ENCODE measurements around the gene EIF4H. TPM values are rescaled to one million over a fixed set of nuclear protein-coding genes. Genes with fewer than 3 reads are reported as not detected.
"Not testable (repeated sequence)": the region's sequence is repeated elsewhere in the genome, so short reads cannot be mapped to it uniquely, and the experiment has no call there.

Gene EIF4H
- polyA plus RNA-seq, 3 donors: 283 to 294 (median 287) TPM

DNA sequence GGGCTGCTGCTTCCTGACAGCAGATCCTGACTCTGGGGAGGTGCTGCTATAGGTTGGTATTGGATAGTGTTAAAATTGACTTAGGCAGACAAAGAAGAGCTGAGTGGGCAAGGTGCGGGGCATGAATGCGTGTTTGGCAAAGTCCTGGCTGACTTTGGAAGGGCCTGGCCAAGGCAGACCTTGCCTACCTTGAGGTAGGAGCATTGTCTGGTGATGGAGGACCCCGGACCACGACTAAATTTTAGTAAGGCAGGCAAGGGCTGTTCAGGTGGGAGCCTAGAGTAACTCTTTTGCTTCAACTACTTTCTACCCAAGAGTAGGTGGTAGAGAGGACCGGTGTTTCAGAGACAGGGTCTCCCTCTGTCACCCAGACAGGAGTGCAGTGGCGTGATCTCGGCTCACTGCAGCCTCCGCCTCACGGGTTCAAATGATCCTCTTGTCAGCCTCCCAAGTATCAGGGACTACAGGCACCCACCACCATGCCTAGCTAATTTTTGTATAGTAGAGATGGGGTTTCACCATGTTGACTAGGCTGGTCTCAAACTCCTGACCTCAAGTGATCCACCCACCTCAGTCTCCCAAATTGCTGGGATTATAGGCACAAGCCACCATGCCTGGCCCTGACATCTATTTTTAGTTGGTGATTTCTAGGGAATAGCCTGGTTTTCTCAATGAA lies 23.4 kb downstream of the EIF4H start:
- DNase-seq (ENCODE audit: low read depth in 3 of 3, low spot score in 2 of 3): no peak

DNA sequence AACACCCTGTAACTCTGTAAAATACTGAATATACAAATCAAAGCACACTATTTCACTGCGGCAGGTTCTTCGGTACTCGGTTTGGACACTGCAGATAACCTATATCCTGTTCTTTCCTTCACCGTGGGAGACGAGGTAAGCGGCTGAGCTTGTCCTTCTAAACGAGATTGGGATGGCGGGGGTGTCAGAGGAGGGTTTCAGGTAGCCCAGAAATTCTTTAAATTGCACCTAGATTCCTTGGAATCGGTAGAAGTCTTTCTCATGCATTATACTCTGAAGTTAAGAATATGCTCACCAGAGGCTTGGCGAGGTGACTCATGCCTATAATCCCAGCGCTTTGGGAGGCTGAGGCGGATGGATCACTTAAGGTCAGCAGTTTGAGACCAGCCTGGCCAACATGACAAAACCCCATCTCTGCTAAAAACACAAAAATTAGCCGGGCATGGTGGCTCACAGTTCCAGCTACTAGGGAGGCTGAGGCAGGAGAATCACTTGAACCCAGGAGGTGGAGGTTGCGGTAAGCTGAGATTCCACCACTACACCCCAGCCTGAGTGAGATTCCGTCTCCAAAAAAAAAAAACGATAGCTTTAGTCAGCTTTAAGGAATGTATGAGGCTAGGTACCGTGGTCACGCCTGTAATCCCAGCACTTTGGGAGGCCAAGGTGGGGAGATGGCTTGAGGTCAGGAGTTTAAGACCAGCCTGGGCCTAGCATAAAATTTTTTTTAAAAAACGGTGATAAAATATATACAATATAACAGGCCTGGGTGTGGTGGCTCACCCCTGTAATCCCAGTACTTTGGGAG lies 25.6 kb downstream of the EIF4H start:
- no peak for DNase-seq (ENCODE audit: low read depth in 3 of 3, low spot score in 2 of 3)

DNA sequence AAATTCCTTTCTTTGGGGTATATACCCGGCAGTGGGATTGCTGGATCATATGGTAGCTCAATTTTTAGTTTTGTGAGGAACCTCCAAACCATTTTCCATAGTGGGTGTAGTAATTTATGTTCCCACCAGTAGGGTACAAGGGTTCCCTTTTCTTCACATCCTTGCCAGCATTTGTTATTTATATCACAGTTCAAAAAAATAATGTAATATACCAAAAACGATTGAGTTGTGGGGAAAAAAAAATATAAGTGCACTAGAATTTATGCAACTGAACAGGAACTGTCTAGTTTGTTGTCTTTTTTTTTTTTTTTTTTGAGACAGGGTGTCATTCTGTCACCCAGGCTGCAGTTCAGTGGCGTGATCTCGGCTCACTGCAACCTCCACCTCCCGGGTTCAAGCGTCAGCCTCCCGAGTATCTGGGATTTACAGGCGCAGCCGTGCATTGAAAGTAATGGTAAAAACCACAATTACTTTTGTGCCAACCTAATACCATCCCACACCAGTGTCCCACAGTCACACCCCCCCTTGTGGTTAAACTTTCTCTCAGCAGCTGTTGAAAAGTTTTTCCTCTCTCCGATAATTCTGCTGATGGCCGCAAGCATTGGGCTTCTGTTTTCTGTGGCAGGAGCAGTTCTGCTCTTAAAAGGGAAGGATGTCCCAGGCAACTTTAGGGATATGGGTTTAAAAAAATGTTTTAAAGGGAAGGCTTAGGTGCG lies 28.8 kb downstream of the EIF4H start:
- peak in 1 of 3 donors; percentile 21 for DNase-seq (ENCODE audit: low read depth in 3 of 3, low spot score in 2 of 3)

DNA sequence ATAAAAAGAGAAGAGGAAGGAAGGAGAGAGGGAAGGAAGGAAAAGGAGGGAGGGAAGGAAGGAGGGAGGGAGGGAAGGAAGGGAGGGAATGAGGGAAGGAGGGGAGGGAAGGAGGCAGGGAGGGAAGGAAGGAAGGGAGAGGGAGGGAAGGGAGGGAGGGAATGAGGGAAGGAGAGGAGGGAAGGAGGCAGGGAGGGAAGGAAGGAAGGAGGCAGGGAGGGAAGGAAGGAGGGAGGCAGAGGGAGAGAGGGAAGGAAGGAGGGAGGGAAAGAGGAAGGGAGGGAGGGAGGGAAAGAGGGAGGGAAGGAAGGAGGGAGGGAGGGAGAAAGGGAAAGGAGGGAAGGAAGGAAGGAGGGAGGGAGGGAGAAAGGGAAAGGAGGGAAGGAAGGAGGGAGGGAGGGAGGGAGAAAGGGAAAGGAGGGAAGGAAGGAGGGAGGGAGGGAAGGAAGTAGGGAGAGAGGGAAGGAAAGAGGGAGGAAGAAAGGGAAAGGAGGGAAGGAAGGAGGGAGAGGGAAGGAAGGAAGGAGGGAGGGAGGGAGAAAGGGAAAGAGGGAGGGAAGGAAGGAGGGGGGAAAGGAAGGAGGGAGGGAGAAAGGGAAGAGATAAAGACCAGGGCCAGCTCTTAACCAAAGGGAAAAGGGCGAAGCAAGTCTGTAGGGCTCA lies 29.9 kb downstream of the EIF4H start:
- DNase-seq (ENCODE audit: low read depth in 3 of 3, low spot score in 2 of 3): no peak

DNA sequence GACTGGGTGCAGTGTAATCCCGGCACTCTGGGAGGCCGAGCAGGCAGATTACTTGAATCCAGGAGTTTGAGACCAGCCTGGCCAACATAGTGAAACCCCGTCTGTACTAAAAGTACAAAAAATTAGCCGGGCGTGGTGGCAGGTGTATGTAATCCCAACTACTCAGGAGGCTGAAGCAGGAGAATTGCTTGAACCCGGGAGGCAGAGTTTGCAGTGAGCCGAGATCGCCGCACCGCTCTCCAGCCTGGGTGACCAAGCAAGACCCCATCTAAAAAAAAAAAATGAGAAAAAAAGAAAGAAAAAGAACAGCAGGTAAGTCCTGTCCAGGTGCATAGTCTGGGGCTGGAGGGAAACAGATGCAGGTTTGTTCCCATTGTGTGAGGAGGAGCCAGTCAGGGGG lies 31.9 kb downstream of the EIF4H start:
- DNase-seq (ENCODE audit: low read depth in 3 of 3, low spot score in 2 of 3): not testable (repeated sequence)

DNA sequence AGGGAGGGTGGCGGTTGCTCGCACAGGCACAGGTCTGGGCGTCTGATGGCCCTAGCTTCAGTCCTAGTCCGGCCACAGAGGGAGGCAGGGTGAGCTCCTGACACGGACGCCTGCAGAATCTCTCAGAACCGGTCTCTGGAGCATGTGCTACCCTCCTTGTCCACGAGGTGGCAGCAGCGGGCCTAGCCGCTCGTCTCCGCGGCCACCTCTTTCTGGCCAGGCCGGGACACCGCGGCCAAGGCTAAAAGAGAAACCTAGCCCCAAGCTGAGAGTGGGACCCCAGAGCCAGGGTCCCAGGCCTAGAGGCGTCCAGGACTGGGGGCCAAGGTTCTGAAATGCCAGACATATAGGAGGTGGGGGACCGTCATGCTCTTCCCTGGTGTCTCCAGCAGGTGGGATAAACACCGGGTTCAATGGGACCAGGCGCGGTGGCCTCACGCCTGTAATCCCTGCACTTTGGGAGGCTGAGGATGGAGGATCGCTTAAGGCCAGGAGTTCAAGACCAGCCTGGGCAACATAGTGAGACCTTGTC lies 32.5 kb downstream of the EIF4H start:
- DNase-seq (ENCODE audit: low read depth in 3 of 3, low spot score in 2 of 3): peak; percentile 27 to 63 (median 55)

DNA sequence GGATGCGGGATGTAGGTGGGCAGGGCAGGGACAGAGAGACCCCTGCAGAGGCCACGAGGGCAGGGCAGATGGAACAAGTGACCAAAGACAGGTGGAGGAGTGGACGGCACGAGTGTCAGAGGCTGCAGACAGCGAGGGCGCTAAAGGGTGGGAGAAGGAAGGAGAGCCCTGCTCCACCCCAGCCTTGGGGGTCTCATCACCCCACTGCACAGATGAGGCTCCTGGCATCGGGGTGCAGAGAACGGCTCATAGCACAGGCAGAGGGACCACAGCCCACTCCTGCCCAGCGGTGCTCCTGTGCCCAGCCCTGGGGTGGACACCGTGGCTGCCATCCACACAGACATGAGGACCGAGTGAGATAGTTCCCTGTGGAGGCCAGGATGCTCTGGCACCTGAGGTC lies 33.4 kb downstream of the EIF4H start:
- no peak for DNase-seq (ENCODE audit: low read depth in 3 of 3, low spot score in 2 of 3)

DNA sequence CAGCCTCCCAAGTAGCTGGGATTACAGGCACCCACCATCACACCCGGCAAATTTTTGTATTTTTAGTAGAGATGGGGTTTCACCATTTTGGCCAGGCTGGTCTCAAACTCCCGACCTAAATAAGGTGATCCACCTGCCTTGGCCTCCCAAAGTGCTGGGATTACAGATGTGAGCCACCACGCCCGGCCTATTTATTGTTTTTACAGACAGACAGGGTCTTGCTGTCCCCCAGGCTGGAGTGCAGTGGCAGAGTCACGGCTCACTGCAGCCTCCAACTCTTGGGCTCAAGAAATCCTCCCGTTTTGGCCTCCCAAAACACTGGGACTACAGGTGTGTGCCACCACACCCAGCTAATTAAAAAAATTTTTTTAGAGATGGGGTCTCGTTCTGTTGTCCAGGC lies 34.1 kb downstream of the EIF4H start:
- DNase-seq (ENCODE audit: low read depth in 3 of 3, low spot score in 2 of 3): not testable (repeated sequence)

DNA sequence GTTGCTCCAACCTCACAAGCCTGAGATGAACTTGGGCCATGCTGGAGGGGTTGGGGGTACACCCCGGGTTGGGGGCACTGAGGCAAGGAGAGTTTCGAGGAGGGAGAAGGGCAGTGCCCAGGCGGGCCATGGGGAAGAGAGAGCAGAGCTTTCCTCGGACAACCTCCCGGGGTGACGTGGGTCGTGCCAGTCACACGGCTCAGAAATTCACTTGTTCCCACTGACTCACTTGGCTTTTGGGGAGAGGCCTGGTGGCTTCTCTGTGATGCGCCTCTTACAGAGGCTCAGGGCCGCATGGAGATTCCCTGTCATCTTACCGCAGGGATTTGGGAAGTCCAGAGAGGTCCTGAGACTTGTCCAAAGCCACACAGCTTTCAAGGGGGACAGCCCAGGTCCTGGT lies 38.5 kb downstream of the EIF4H start:
- no peak for DNase-seq (ENCODE audit: low read depth in 3 of 3, low spot score in 2 of 3)

DNA sequence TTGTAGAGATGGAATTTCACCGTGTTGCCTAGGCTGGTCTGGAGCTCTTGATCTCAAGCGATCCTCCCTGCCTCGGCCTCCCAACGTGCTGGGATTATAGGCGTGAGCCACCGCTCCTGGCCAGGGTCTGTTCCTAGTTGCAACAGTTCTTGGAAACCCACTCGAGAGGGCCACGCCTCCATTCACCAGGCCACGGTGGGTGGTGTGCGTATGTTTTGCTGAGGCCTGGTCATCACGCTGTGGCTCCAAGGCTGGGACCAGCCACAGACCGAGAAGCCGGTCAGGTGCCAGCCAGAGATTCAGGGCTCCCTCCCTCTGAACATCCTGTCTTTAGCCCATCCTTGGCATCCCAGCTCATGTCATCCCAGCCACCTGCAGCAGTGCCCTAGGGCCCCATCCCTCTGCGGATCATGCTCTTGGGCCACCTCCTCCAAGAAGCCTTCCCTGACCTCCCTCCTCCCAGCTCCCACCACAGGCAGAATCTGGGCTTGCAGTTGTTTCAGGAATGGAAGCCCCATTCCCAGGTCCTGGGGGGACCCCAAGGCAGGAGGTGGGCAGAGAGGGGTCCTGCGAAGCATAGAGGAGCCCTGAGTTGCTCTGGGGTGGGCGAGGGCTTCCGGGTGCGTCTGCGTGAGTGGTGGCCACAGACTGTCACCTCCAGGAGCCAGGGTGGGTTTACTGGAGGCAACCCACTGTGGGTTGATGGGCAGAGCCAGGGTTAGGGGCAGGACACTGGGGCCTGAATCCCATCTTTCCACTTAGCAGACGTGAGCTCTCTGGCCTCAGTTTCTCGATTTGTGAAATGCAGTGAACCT lies 40.9 kb downstream of the EIF4H start:
- no peak for DNase-seq (ENCODE audit: low read depth in 3 of 3, low spot score in 2 of 3)

DNA sequence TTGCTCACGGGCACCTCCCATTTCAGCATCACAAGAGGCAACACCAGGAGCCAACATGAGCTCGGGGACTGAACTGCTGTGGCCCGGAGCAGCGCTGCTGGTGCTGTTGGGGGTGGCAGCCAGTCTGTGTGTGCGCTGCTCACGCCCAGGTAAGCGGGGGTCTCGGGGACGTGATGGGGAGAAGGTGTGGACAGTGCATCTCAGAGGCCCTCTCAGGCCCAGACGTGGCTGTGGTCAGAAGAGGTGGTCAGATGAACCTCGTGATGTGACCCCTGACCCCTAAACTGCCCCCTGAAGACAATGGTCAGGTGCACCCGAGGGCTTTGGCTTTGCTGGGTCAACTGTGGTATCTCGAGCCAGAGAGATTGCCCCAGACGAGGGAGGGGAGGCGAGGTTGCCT lies 41.8 kb downstream of the EIF4H start:
- DNase-seq (ENCODE audit: low read depth in 3 of 3, low spot score in 2 of 3): no peak

DNA sequence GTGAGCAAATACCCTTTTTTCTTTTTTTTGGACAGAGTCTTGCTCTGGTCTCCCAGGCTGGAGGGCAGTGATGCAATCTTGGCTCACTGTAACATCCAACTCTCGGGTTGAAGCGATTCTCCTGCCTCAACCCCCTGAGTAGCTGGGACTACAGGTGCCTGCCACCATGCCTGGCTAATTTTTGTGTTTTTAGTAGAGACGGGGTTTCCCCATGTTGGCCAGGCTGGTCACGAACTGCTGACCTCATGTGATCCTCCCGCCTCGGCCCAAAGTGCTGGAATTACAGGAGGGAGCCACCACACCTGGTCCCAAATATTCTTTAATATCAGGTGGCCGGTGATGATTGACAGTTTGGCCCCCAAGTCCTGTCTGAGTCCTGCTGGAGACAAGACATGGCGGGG lies 42.2 kb downstream of the EIF4H start:
- no peak for DNase-seq (ENCODE audit: low read depth in 3 of 3, low spot score in 2 of 3)

DNA sequence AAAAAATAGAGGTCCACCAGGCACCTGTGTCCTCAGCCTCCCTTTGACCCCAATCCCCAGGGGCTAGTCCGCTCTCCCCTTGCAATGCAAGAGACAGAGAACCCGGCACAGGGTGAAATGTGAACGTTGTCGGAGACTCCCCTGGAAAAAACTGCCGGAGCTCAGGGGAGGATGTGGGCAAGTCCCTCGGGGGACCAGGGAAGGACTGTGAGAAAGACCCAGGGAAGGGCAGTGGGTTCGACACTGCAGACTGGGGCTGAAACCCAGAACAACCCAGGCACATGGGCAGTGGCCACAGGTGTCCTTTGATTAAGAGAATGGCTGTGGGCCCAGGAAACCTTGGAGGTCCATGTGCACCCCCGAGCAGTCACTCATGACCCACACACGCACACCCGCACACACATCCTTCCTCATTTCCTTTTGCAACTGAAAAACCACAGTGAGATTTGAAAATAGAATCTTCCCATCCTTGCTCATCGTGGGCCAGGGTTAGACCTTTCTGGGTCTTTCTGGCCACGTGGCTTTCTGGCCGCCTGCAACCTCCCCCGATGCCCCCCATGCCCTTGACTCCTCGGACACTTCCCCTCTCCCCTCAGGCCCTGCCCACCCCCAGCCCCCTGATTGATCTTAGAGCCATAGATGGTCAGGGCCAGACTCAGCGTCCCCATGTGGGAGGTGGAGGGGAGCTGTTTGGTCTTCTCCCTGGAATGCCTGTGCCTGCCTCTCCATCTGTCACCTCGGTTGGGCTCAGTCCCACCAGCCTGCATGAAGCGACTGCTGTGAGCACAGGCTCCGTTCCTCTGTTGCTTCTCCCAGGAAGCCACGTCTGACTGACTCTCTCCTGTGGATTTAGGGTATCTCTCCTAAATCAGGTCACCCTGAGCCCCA lies 43.5 kb downstream of the EIF4H start:
- no peak for DNase-seq (ENCODE audit: low read depth in 3 of 3, low spot score in 2 of 3)

DNA sequence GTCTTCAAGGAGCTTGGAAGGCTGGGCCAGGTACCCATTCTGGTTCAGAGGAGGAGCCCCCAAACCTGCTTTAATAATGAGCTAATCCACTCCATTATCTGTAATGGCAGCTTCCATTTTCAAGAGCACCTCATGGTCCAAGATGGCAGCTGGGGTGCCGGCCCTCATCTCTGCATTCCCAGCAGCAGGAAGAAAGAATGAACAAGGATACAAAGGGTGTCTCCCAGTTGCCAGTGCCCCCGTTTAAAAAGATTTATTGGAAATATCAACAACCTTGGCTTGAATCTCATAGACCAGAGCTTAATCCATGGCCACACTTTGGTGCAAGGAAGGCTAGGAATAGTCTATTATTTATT lies 44.2 kb downstream of the EIF4H start:
- DNase-seq (ENCODE audit: low read depth in 3 of 3, low spot score in 2 of 3): no peak

DNA sequence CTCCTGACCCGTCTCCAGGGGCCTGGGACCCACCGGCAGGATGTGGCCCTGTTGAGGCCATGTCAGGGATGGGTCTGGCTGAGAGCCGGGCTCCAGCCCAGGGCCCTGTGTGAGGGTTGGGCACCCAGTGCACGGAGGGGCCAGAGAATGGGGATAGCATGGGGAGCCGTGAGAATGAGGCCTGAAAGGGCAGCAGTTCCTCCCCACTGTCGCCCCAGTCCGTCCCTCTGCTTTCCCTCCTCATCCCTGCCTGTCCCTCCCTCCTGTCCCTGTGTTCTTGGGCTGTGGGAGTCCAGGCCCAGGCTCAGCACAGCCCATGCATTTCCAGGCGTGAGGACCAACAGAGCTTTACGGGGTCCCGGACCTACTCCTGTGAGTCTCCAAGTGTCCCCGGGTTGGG lies 45.3 kb downstream of the EIF4H start:
- no peak for DNase-seq (ENCODE audit: low read depth in 3 of 3, low spot score in 2 of 3)

DNA sequence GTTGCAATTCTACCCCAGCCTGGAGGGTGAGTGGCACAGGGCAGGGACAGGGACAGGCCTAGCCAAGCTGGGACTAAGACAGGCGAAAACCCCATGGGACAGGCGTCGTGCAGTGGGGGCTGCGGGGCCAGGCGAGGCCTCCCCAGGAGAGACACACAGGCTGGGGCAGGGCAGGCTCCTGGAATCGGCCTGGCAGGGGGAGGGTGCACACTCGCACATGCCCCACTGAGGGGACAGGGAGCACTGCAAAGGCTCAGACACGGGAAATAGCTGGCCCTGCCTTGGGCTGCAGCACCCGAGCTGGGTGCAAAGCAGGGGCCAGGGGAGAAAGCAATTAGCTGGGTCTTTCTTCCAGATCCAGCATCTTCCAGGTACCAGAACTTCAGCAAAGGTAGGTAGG lies 46.1 kb downstream of the EIF4H start:
- no peak for DNase-seq (ENCODE audit: low read depth in 3 of 3, low spot score in 2 of 3)

DNA sequence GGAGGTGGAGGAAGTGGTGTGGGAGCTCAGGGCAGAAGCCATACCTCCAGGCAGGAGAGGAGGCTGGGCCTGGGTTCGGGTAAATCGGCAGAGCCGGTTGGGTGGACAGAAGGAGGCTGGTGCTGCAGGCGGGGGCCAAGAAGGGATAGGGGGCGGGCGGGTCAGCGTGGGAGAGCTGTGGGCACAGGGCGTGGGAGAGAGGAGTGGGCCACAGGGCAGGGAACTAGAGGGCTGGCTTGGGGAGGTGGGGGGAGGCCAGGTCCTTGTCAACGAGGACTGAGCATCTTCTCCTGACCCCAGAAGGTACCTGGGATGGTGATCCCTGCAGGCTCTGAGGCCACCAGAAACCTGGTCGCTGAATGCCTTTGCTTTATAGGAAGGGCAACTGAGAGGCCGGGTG lies 47.6 kb downstream of the EIF4H start:
- DNase-seq (ENCODE audit: low read depth in 3 of 3, low spot score in 2 of 3): no peak

DNA sequence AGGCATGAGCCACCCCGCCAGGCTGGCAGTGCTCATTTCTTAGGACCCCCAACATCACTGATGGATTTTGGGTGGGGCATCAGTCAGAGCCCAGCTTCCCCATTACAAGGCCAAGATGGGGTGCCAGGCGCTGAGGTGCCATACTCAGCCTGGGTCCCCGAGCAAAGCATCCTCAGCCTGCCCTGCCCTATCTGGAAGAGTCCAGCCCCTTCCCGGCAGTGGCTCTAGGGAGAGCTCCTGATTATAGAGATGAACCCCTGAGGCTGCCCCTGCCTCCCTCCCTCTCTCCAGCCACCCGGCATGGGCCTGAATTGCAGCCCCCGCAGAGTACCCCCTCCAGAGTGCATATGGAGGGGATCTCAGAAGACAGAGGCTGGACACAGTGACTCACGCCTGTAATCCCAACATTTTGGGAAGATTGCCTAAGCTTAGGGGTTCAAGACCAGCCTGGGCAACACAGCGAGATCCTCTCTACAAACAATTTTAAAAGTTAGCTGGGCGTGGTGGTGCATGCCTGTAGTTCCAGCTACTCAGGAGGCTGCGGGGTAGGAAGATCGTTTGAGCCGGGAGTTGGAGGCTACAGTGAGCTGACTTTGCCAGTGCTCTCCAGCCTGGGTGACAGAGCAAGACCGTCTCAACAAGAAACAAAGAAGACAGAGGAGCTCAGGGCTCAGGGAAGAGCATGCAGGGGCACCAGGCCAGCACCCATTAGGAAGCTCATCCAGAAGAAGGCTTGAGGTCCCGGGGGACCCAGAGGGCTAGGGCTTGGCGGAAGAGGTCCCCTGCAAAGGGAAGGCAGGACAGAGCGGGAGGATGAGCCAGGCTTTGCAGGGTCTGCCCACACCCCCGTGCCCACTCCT lies 48.9 kb downstream of the EIF4H start:
- no peak for DNase-seq (ENCODE audit: low read depth in 3 of 3, low spot score in 2 of 3)
